ENCODE results near the gene PRTFDC1.

DNA sequence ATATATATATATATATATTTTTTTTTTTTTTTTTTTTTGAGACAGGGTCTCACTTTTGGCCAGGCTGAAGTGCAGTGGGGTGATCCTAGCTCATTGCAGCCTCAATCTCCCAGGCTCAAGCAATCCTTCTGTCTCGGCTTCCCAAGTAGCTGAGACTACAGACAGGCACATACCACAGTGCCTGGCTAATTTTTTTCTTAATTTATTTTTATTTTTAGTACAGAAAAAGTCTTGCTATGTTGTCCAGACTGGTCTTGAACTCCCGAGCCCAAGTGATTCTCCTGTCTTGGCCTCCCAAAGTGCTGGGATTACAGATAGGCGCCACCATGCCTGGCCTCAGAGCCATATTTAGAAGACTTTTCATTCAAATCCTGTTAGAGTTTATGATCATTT is 79.6 kb downstream of the PRTFDC1 start:
- TF ChIP-seq POLR2A (IDR thresholded peaks at IDR 0.05): no peak
- TF ChIP-seq POLR2AphosphoS5 (IDR thresholded peaks at IDR 0.05; ENCODE audit: insufficient read depth in 1 of 2, low read depth in 1 of 2): no peak
